IMR-90 (cell line): ENCODE results near the gene SELENOM. TPM values are rescaled to one million over a fixed set of nuclear protein-coding genes. Genes with fewer than 3 reads are reported as not detected.
"Not testable (repeated sequence)": the region's sequence is repeated elsewhere in the genome, so short reads cannot be mapped to it uniquely, and the experiment has no call there.

Source experiments
- ATAC-seq: fragments of 200-7000 bp; cut with Tn5 transposase; 2 replicates; pipeline ENCODE4 v1.9.1; 2020; ENCODE audit warnings: low read depth, mild to moderate bottlenecking, moderate library complexity
- BruUV-seq: library from RNA; stranded (reverse); fragments of 400-500 nt; replicated peaks from 2 replicates; lab custom pipeline; 2021; lab: Mats Ljungman, UMichigan
- CTCF ChIA-PET: fragments of 300-600 bp; formaldehyde crosslinking; extraction: SDS; loops from one replicate; lab custom pipeline; 2021; ENCODE audit warnings: antibody characterized with exemption; lab: Yijun Ruan, JAX
- POLR2A ChIA-PET: fragments of 300-600 bp; sonication (Branson Sonifier 250); formaldehyde crosslinking; loops from one replicate; lab custom pipeline; 2022; ENCODE audit warnings: antibody characterized with exemption; ENCODE audit not compliant: unreplicated experiment; lab: Charles Lee
- DNase-seq: peaks from one replicate; pipeline ENCODE4 v3.0.0; 2013
- H2AFZ ChIP-seq: replicated peaks from 2 replicates; pipeline ENCODE3; 2013; ENCODE audit warnings: low read length, mild to moderate bottlenecking; ENCODE audit not compliant: poor library complexity
- H2AK5ac ChIP-seq: 2 replicates; pipeline ENCODE4 v1.6.1; 2013; ENCODE audit warnings: low read depth, low read length, inconsistent platforms
- H2AK9ac ChIP-seq: replicated peaks from 2 replicates; pipeline ENCODE3; 2013; ENCODE audit warnings: mild to moderate bottlenecking, low read depth, low read length, moderate library complexity; ENCODE audit not compliant: poor library complexity
- H2BK120ac ChIP-seq: 2 replicates; pipeline ENCODE4 v1.6.1; 2013; ENCODE audit warnings: low read depth, low read length, inconsistent platforms
- H2BK15ac ChIP-seq: 3 replicates; pipeline ENCODE4 v1.6.1; 2013; ENCODE audit warnings: low read depth, low read length, inconsistent platforms
- H2BK20ac ChIP-seq: 2 replicates; pipeline ENCODE4 v1.6.1; 2013; ENCODE audit warnings: low read depth, mild to moderate bottlenecking, inconsistent platforms, low read length, moderate library complexity
- H2BK5ac ChIP-seq: 2 replicates; pipeline ENCODE4 v1.6.1; 2013; ENCODE audit warnings: mild to moderate bottlenecking, low read depth, low read length, inconsistent platforms; ENCODE audit not compliant: poor library complexity, severe bottlenecking
- H3K14ac ChIP-seq: replicated peaks from 2 replicates; pipeline ENCODE4 v1.6.1; 2013; ENCODE audit warnings: low read depth, low read length, inconsistent platforms
- H3K18ac ChIP-seq: 2 replicates; pipeline ENCODE4 v1.6.1; 2013; ENCODE audit warnings: low read depth, low read length, control low read depth
- H3K23ac ChIP-seq: 2 replicates; pipeline ENCODE4 v1.6.1; 2013; ENCODE audit warnings: low read depth, low read length, inconsistent platforms
- H3K27ac ChIP-seq: 2 replicates; pipeline ENCODE4 v1.5.1; 2013; ENCODE audit warnings: mild to moderate bottlenecking, control low read depth, low read length; ENCODE audit not compliant: insufficient read depth
- H3K27me3 ChIP-seq: 2 replicates; pipeline ENCODE4 v1.6.1; 2013; ENCODE audit warnings: low read length; ENCODE audit not compliant: control insufficient read depth, insufficient read depth
- H3K36me3 ChIP-seq: 2 replicates; pipeline ENCODE4 v1.6.1; 2013; ENCODE audit warnings: low read length, mixed read lengths; ENCODE audit not compliant: control insufficient read depth, insufficient read depth
- H3K4ac ChIP-seq: 2 replicates; pipeline ENCODE4 v1.6.1; 2013; ENCODE audit warnings: low read depth, low read length, inconsistent platforms
- H3K4me1 ChIP-seq: 2 replicates; pipeline ENCODE4 v1.6.1; 2013; ENCODE audit warnings: low read length, mixed read lengths; ENCODE audit not compliant: control insufficient read depth, insufficient read depth
- H3K4me2 ChIP-seq: 2 replicates; pipeline ENCODE4 v1.6.1; 2013; ENCODE audit warnings: low read depth, mild to moderate bottlenecking, control low read depth, low read length, moderate library complexity
- H3K4me3 ChIP-seq: 2 replicates; pipeline ENCODE4 v1.5.1; 2013; ENCODE audit warnings: low read depth, mild to moderate bottlenecking, control low read depth, low read length, moderate library complexity; ENCODE audit not compliant: insufficient read depth
- H3K56ac ChIP-seq: 2 replicates; pipeline ENCODE4 v1.6.1; 2013; ENCODE audit warnings: low read length, inconsistent platforms; ENCODE audit not compliant: insufficient read depth; ENCODE audit errors: extremely low read depth
- H3K79me1 ChIP-seq, 2 experiments: 2 replicates each; pipeline ENCODE4 v1.6.1; 2013; ENCODE audit warnings: low read length in 2 of 2, inconsistent platforms in 1 of 2, low read depth in 1 of 2
- H3K9ac ChIP-seq: 2 replicates; pipeline ENCODE4 v1.6.1; 2013; ENCODE audit warnings: low read depth, low read length, control low read depth
- H3K9me1 ChIP-seq: 2 replicates; pipeline ENCODE4 v1.6.1; 2013; ENCODE audit warnings: low read length, inconsistent platforms; ENCODE audit not compliant: insufficient read depth
- H3K9me3 ChIP-seq: 2 replicates; pipeline ENCODE4 v1.6.1; 2013; ENCODE audit warnings: low read length; ENCODE audit not compliant: control insufficient read depth, insufficient read depth
- H4K20me1 ChIP-seq: 2 replicates; pipeline ENCODE4 v1.6.1; 2013; ENCODE audit warnings: low read length, inconsistent platforms; ENCODE audit not compliant: insufficient read depth
- H4K5ac ChIP-seq: 2 replicates; pipeline ENCODE4 v1.6.1; 2013; ENCODE audit warnings: mild to moderate bottlenecking, low read depth, low read length, control low read depth
- H4K8ac ChIP-seq, 2 experiments: 2 replicates each; pipeline ENCODE4 v1.6.1; 2013; ENCODE audit warnings: low read depth in 2 of 2, low read length in 2 of 2, control low read depth in 1 of 2, inconsistent platforms in 1 of 2
- H4K91ac ChIP-seq: 2 replicates; pipeline ENCODE4 v1.6.1; 2013; ENCODE audit warnings: low read depth, low read length, inconsistent platforms; ENCODE audit not compliant: insufficient read depth
- WGBS, 2 experiments: methylation state at CpG; one replicate each; pipeline versions ENCODE4 v1.1.5 to v1.1.7; 2013; ENCODE audit warnings: missing lambda C conversion rate in 2 of 2; ENCODE audit not compliant: insufficient read length in 1 of 2; ENCODE audit errors: extremely low coverage in 2 of 2; 5-methylcytosine and 5-hydroxymethylcytosine counted together
- dilution Hi-C: fragments of 300-500 bp; cut with HindIII; formaldehyde crosslinking; loops from one replicate; pipeline ENCODE4 v1.14.3; 2018; ENCODE audit warnings: low sequenced_read_pairs; ENCODE audit not compliant: unreplicated experiment
- in situ Hi-C: fragments of 300-500 bp; cut with MboI; formaldehyde crosslinking; loops from 3 replicates; pipeline ENCODE4 v1.14.3; 2019; ENCODE audit warnings: low sequenced_read_pairs, inconsistent platforms, mixed read lengths
- intact Hi-C: fragments of 100-400 bp; cut with micrococcal nuclease; formaldehyde crosslinking; loops from 2 replicates; pipeline ENCODE4 v1.10.0; 2022
- polyA plus RNA-seq, 3 experiments: library from polyadenylated mRNA; depleted of rRNA; stranded (reverse); fragments of >200 nt; gene quantifications; 2 replicates each; pipeline ENCODE4 v1.2.3, GENCODE V29; 2012; ENCODE audit warnings: low replicate concordance in 1 of 3
- total RNA-seq: library from RNA; depleted of rRNA; stranded (reverse); fragments of >200 nt; gene quantifications from 2 replicates; pipeline ENCODE4 v1.2.3, GENCODE V29; 2012

Gene SELENOM
- total and polyA plus RNA-seq, 2 of the 4 experiments (the other 2 are of a cell fraction), result 46.2 to 270 TPM

- intact Hi-C loops, H2BK120ac ChIP-seq, H2AK9ac ChIP-seq, H2BK15ac ChIP-seq, H3K4me2 ChIP-seq, H3K27ac ChIP-seq, H3K56ac ChIP-seq, H3K4ac ChIP-seq, dilution Hi-C loops, BruUV-seq, CTCF ChIA-PET, H3K18ac ChIP-seq, H2BK5ac ChIP-seq, H2BK20ac ChIP-seq, DNase-seq, ATAC-seq, H3K14ac ChIP-seq, in situ Hi-C loops, H3K4me3 ChIP-seq, POLR2A ChIA-PET, H4K20me1 ChIP-seq, H4K8ac ChIP-seq, H4K5ac ChIP-seq, H3K9ac ChIP-seq, H2AFZ ChIP-seq, H3K27me3 ChIP-seq, H4K91ac ChIP-seq, H3K9me3 ChIP-seq: not testable (repeated sequence)
- WGBS, 2 experiments, result no CpG with 5 or more reads among the region's 5 CpGs
- Histone ChIP-seq H3K36me3 (peaks cover 70% of the 10 kb centered on the region), H3K79me1 (peaks cover 11 to 44% of the 10 kb centered on the region in 2 experiments; a peak in 3 of 4 replicates), H3K9me1 (peaks cover 14% of the 10 kb centered on the region; the same call in 1 of the 2 replicates), H3K4me1 (peaks cover 22% of the 10 kb centered on the region), H2AK5ac (peak overlapping the region; percentile 15), H3K23ac (peak overlapping the region; percentile 8; the same call in 1 of the 2 replicates)
These were observed 9.8 kb downstream of the SELENOM start for GRCh38 chr22:31097539-31097938.
